ENCODE data around the gene CAMKV. TPM values are rescaled to one million over a fixed set of nuclear protein-coding genes. Genes with fewer than 3 reads are reported as not detected.

CAMKV gene
- total RNA-seq, 1 experiment from 2014 or later, result 0.10 TPM

DNA sequence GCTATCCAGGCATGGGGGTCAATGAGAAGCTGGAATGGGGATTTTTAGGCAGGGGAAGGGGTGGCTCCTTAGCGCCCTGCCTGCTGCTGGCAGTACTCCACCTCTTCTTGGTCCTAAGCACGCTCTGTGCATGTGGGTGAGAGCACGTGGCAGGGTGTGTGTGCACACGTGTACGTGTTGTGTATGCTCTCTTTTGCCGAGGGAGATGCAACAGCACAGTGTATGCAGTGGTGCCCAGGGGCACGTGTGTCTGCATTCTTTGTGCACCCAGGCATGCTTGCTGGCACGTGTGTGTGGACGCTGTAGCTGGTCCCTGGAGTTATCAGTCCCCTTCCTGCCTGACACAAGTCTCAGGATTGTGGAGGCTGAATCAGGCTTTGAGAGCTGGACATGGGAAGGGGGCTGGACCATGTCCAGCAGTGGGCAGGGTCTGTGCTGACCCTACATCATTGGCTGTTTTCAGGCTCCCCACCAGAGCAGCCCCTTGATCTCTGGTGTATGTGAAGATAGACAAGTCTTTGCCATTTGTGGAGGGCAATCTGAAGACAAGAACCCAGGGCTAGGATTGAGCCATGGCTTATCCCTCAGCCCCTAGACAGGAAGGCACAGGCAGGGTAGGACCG lies 1.9 kb upstream of the CAMKV start:
- Histone ChIP-seq H3K9me3 (ENCODE audit: control insufficient read depth in 1 of 2, insufficient read depth in 1 of 2, low read depth in 1 of 2, low read length in 2 of 2) (no peaks in the 10 kb centered on the region), H3K4me2 (ENCODE audit: low read length) (no peak overlapping the region), H3K9ac (ENCODE audit: low read length) (no peak overlapping the region), H4K20me1 (ENCODE audit: insufficient read depth) (no peaks in the 10 kb centered on the region), H2AFZ (ENCODE audit: low read depth, low read length, poor library complexity, severe bottlenecking) (no peak overlapping the region), H3K79me2 (ENCODE audit: insufficient read depth, low read length) (no peaks in the 10 kb centered on the region), H3K27ac (ENCODE audit: low read depth, low read length) (no peak overlapping the region), H3K27me3 (ENCODE audit: insufficient read depth, low read length) (no peaks in the 10 kb centered on the region), H3K4me3 (replicated peaks in 1 of 2; ENCODE audit: low read depth in 1 of 2, low read length in 2 of 2) (no peak overlapping the region), H3K4me1 (ENCODE audit: control insufficient read depth in 1 of 2, insufficient read depth in 2 of 2, low read length in 2 of 2) (no peaks in the 10 kb centered on the region), H3K9me2 (ENCODE audit: insufficient read depth) (no peaks in the 10 kb centered on the region), H3K36me3 (ENCODE audit: control insufficient read depth in 1 of 2, insufficient read depth in 2 of 2, low read length in 2 of 2) (no peaks in the 10 kb centered on the region)
- intact Hi-C loops (cut with micrococcal nuclease), result no loop called here
- DNase-seq (ENCODE audit: low read depth, low spot score), result no peak
- ChIA-PET CTCF (no interaction called here), RAD21 (ENCODE audit: low non-redundant PET in 1 of 2, low total read pairs in 2 of 2, uncharacterized antibody in 2 of 2, unreplicated experiment in 2 of 2) (no interaction called here), POLR2A (interaction anchor here (0.9 to 1.1 kb wide), 2 partner anchors 8 to 10 kb away, joined by 3 read pairs; no protein-coding TSS in a partner anchor)
- TF ChIP-seq, protein P1, sequence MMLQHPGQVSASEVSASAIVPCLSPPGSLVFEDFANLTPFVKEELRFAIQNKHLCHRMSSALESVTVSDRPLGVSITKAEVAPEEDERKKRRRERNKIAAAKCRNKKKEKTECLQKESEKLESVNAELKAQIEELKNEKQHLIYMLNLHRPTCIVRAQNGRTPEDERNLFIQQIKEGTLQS (IDR thresholded peaks at IDR 0.05), result no peak
- TF ChIP-seq YY1 (IDR thresholded peaks at IDR 0.05; ENCODE audit: extremely low read depth, insufficient replicate concordance, low read depth, low read length) (no peak), EGR1 (IDR thresholded peaks at IDR 0.05; ENCODE audit: low read depth) (no peak), POLR2A (IDR thresholded peaks at IDR 0.05; ENCODE audit: borderline replicate concordance, extremely low read depth, insufficient read depth, insufficient read length) (no peak), POLR2AphosphoS5 (IDR thresholded peaks at IDR 0.05; ENCODE audit: low read depth, low read length) (no peak), TCF7L2 (IDR thresholded peaks at IDR 0.05; ENCODE audit: borderline replicate concordance, extremely low read depth, insufficient read depth, insufficient read length) (no peak), JUND (IDR thresholded peaks at IDR 0.05) (no peak), RAD21 (IDR thresholded peaks at IDR 0.05; ENCODE audit: low read depth) (no peak), CBX3 (IDR thresholded peaks at IDR 0.05; ENCODE audit: low read depth) (no peak), SIN3A (IDR thresholded peaks at IDR 0.05; ENCODE audit: low read depth) (no peak), ELF1 (IDR thresholded peaks at IDR 0.05; ENCODE audit: borderline replicate concordance, low read depth) (no peak), SRF (IDR thresholded peaks at IDR 0.05; ENCODE audit: low read depth) (no peak), ZFX (IDR thresholded peaks at IDR 0.05) (no peak)
- ATAC-seq, result no peak
- no TSS peak for BruUV-seq (replicated peaks)
